ENCODE data around the gene LGR6. TPM values are rescaled to one million over a fixed set of nuclear protein-coding genes. Genes with fewer than 3 reads are reported as not detected.
"Not testable (repeated sequence)": the region's sequence is repeated elsewhere in the genome, so short reads cannot be mapped to it uniquely, and the experiment has no call there.

The LGR6 gene
- total and polyA plus RNA-seq, 8 donors = 0.75 to 1.8 (median 1.5) TPM

- no peaks in the 10 kb centered on the region for H3K9me3 ChIP-seq
- H3K27ac ChIP-seq = no peak overlapping the region
- ATAC-seq (no peak), DNase-seq (no peak)
- no peaks in the 10 kb centered on the region for H3K4me1 ChIP-seq
- H3K27me3 ChIP-seq = peaks cover 0 to 25% of the 10 kb centered on the region in 2 donors
- TF ChIP-seq CTCF (IDR thresholded peaks at IDR 0.05) = no peak
- no peak overlapping the region for H3K4me3 ChIP-seq
- intact Hi-C loops (cut with DNase I) = no loop called here
- no peaks in the 10 kb centered on the region for H3K36me3 ChIP-seq
Measured at GRCh38 chr1:202235003-202235660, 41.5 kb downstream of the LGR6 start.

- TF ChIP-seq CTCF (IDR thresholded peaks at IDR 0.05) = peak; percentile 79 to 89
- H3K27ac ChIP-seq = no peak overlapping the region
- H3K9me3 ChIP-seq = no peaks in the 10 kb centered on the region
- DNase-seq (peak in 2 of 4 donors; percentile 48 to 57), ATAC-seq (peak; percentile 94)
- intact Hi-C loops (cut with DNase I) = no loop called here
- H3K36me3 ChIP-seq = no peaks in the 10 kb centered on the region
- H3K27me3 ChIP-seq = peaks cover 0 to 25% of the 10 kb centered on the region in 2 donors
- no peaks in the 10 kb centered on the region for H3K4me1 ChIP-seq
- no peak overlapping the region for H3K4me3 ChIP-seq
Measured at GRCh38 chr1:202235856-202236837, 42.5 kb downstream of the LGR6 start.

- H3K27me3 ChIP-seq = peaks cover 0 to 29% of the 10 kb centered on the region in 2 donors
- H3K36me3 ChIP-seq = no peaks in the 10 kb centered on the region
- no peaks in the 10 kb centered on the region for H3K9me3 ChIP-seq
- intact Hi-C loops (cut with DNase I) = no loop called here
- no peak overlapping the region for H3K27ac ChIP-seq
- H3K4me3 ChIP-seq = no peak overlapping the region
- TF ChIP-seq CTCF (IDR thresholded peaks at IDR 0.05) = peak in 1 of 2 donors; percentile 23
- ATAC-seq = peak; percentile 68
- no peak for DNase-seq
- H3K4me1 ChIP-seq = no peaks in the 10 kb centered on the region
Measured at GRCh38 chr1:202237052-202237451, 43.5 kb downstream of the LGR6 start.

GRCh38 chr1:202238914-202239313, 45.3 kb downstream of the LGR6 start:
- TF ChIP-seq CTCF (IDR thresholded peaks at IDR 0.05) = no peak
- Histone ChIP-seq H3K27me3 (peaks cover 0 to 29% of the 10 kb centered on the region in 2 donors), H3K9me3 (no peaks in the 10 kb centered on the region), H3K4me1 (no peaks in the 10 kb centered on the region), H3K27ac (no peak overlapping the region), H3K36me3 (no peaks in the 10 kb centered on the region), H3K4me3 (no peak overlapping the region)
- intact Hi-C loops (cut with DNase I) = no loop called here
- ATAC-seq (no peak), DNase-seq (no peak)

GRCh38 chr1:202240226-202240625, 46.6 kb downstream of the LGR6 start:
- H3K4me1 ChIP-seq; H3K36me3 ChIP-seq; H3K9me3 ChIP-seq; H3K4me3 ChIP-seq; ATAC-seq; intact Hi-C loops (cut with DNase I); H3K27ac ChIP-seq; DNase-seq: not testable (repeated sequence)
- H3K27me3 ChIP-seq = peaks cover 0 to 29% of the 10 kb centered on the region in 2 donors
